ENCODE measurements around the gene FGFR4. TPM values are rescaled to one million over a fixed set of nuclear protein-coding genes. Genes with fewer than 3 reads are reported as not detected.

The FGFR4 gene
- total and polyA plus RNA-seq, 10 donors = 5.2 to 41.6 (median 23.0) TPM

DNA sequence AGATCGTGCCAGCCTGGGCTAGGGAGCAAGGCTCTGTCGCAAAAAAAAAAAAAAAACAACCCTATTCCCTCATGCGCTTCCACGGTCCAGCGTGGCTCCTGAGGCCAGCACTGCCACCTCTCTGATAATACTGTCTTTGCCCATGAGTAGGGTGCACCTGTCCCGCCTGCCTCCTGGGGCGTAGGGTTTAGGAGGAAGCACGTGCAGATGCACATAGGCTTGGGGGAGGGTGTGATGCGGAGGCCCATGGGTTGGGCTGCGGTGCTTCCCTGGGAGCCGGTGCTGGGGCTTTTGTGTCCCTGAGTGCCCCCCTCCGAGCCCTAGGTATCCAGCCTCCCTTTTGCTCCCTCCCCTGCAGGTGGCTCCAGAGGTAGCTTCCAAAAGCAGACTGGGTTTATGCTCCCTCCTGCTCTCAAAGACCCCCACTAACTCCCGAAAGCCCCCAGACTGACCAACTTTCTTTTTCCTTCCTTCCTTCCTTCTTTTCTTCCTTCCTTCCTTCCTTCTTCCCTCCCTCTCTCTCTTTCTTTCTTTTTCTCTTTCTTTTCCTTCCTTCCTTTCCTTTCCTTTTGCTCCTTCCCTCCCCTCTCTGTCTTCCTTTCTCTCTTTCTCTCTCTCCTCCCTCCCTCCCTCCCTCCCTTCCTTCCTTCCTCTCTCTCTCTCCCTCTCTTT is 12.8 kb downstream of the FGFR4 start:
- H3K27me3 ChIP-seq (replicated peaks in 1 of 7) = peaks cover 0 to 20% (median 0%) of the 10 kb centered on the region in 7 donors
- intact Hi-C loops (cut with DNase I; ENCODE audit: low total_unique reads) = no loop called here
- H3K4me1 ChIP-seq = peaks cover 0 to 43% (median 23%) of the 10 kb centered on the region in 6 donors
- DNase-seq = no peak
- H3K4me3 ChIP-seq = no peak overlapping the region
- 54 to 61% (median 59%) methylated on average over 13 of the region's 13 CpGs for WGBS, 5 donors
- H3K9me3 ChIP-seq = no peaks in the 10 kb centered on the region
- no peaks in the 10 kb centered on the region for H3K36me3 ChIP-seq
- H3K27ac ChIP-seq = peak overlapping the region in 3 of 8 donors; percentile 57 to 70 (median 65)
- TF ChIP-seq POLR2AphosphoS5 (IDR thresholded peaks at IDR 0.05) (no peak), POLR2A (IDR thresholded peaks at IDR 0.05) (no peak)
- TF ChIP-seq, protein P1, sequence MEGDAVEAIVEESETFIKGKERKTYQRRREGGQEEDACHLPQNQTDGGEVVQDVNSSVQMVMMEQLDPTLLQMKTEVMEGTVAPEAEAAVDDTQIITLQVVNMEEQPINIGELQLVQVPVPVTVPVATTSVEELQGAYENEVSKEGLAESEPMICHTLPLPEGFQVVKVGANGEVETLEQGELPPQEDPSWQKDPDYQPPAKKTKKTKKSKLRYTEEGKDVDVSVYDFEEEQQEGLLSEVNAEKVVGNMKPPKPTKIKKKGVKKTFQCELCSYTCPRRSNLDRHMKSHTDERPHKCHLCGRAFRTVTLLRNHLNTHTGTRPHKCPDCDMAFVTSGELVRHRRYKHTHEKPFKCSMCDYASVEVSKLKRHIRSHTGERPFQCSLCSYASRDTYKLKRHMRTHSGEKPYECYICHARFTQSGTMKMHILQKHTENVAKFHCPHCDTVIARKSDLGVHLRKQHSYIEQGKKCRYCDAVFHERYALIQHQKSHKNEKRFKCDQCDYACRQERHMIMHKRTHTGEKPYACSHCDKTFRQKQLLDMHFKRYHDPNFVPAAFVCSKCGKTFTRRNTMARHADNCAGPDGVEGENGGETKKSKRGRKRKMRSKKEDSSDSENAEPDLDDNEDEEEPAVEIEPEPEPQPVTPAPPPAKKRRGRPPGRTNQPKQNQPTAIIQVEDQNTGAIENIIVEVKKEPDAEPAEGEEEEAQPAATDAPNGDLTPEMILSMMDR (IDR thresholded peaks at IDR 0.05 in 8 of 11, conservative IDR thresholded peaks at IDR 0.05 in 3 of 11) = no peak

DNA sequence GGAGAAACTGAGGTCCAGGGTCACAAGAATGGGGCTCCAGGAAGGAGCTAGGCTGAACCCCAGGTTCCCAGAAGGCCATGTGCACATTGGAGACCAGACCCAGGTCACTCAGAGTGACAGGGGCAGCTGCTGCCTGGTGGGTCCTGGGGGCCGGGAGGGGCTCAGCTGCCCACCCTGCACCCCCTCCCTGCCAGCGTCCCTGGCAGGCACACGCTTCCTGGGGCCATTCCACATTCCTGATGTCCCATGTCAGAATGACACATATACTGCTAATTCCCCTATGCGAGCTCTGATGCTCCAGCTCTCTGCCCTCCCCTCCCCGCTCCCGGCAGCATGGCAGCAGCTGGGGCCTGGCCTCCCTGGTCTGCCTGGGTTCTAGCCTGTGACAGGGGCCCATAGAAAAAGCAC is 14.0 kb downstream of the FGFR4 start:
- peak in 2 of 3 donors; percentile 8 to 49 for TF ChIP-seq POLR2AphosphoS5 (IDR thresholded peaks at IDR 0.05)
- TF ChIP-seq, protein P1 (IDR thresholded peaks at IDR 0.05 in 8 of 11, conservative IDR thresholded peaks at IDR 0.05 in 3 of 11) = no peak
- Histone ChIP-seq H3K9me3 (no peaks in the 10 kb centered on the region), H3K27ac (peak overlapping the region in 2 of 8 donors; percentile 18 to 29), H3K4me1 (peaks cover 0 to 32% (median 14%) of the 10 kb centered on the region in 6 donors), H3K27me3 (replicated peaks in 1 of 7) (peaks cover 0 to 23% (median 0%) of the 10 kb centered on the region in 7 donors), H3K4me3 (no peak overlapping the region), H3K36me3 (no peaks in the 10 kb centered on the region)
- 66 to 77% (median 76%) methylated on average over 6 of the region's 6 CpGs for WGBS, 5 donors
- intact Hi-C loops (cut with DNase I; ENCODE audit: low total_unique reads) = no loop called here
- no peak for DNase-seq

DNA sequence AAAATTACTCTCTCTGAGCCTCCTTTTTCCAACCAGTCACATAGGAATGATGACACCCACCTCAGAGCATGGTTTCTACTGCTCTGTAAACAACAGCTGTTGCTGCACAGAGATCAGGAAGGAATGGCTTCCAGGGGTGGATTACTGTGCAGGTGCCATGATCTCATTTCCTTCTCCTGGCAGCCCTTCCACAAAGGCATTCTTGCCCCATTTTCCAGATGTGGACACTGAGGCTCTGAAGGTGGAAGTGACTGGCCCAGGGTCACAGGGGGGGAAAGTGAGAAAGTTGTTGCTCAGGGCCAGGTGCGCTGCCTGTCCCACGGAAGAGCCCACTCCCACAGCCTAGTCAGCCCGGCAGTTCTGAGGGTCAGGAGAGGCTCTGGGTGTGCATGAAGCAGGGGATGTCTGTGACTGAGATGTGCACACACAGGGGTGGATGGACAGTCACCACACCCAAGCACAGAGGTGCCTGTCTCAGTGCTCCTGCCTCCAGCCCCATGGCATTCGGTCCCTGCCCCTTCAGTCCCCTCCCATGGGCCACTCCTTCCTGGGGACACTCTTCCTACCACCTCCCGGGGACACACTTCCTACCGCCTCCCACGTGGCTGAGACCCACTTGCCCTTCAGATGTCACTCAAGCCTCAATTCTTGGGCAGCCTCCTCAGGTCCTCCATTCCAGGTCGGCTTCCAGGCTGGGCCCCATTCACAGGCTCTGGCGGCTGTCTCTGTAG is 17.0 kb downstream of the FGFR4 start:
- H3K4me3 ChIP-seq = no peak overlapping the region
- intact Hi-C loops (cut with DNase I; ENCODE audit: low total_unique reads) = no loop called here
- H3K27ac ChIP-seq = no peak overlapping the region
- no peak for DNase-seq
- no peaks in the 10 kb centered on the region for H3K36me3 ChIP-seq
- peaks cover 0 to 24% (median 0%) of the 10 kb centered on the region in 7 donors for H3K27me3 ChIP-seq (replicated peaks in 1 of 7)
- TF ChIP-seq, protein P1 (IDR thresholded peaks at IDR 0.05 in 8 of 11, conservative IDR thresholded peaks at IDR 0.05 in 3 of 11) = no peak
- no peak for TF ChIP-seq POLR2A (IDR thresholded peaks at IDR 0.05)
- no peak for TF ChIP-seq POLR2AphosphoS5 (IDR thresholded peaks at IDR 0.05)
- H3K9me3 ChIP-seq = no peaks in the 10 kb centered on the region
- peaks cover 0 to 11% (median 3%) of the 10 kb centered on the region in 6 donors for H3K4me1 ChIP-seq
- WGBS, 5 donors = 54 to 75% (median 58%) methylated on average over 9 of the region's 9 CpGs
